Erythroblast (primary cell): ENCODE results near the gene RAD50.

ENCODE experiments used
- DNase-seq, 2 experiments: peaks; one replicate each; lab custom pipeline; 2025; lab: John Stamatoyannopoulos, UW
- GATA1 ChIP-seq: IDR thresholded peaks from 2 replicates; pipeline ENCODE4 v1.6.1; 2011; ENCODE audit warnings: low read depth, mild to moderate bottlenecking, control low read depth, low read length, moderate library complexity
- POLR2A ChIP-seq: IDR thresholded peaks from 2 replicates; pipeline ENCODE4 v1.6.1; 2011; ENCODE audit warnings: mild to moderate bottlenecking, low read length

Gene RAD50

GRCh38 chr5:132655821-132656773 is 99.3 kb downstream of the RAD50 start:
- TF ChIP-seq GATA1 (peak; percentile 30), POLR2A (no peak)
- DNase-seq: peak; percentile 78 to 80

GRCh38 chr5:132656774-132657355 is 100.1 kb downstream of the RAD50 start:
- TF ChIP-seq POLR2A (no peak), GATA1 (no peak)
- no peak for DNase-seq

- no peak for TF ChIP-seq GATA1
- no peak for TF ChIP-seq POLR2A
- DNase-seq: no peak
Observed at GRCh38 chr5:132657676-132658380, 101.1 kb downstream of the RAD50 start, which contains the start of gene IL13. Gene IL13, plus strand, starts transcription at chr5:132658173. Its CDS starts 14 bp downstream, at chr5:132658187.

- peak in 1 of 2 experiments; percentile 21 for DNase-seq
- TF ChIP-seq POLR2A (no peak), GATA1 (no peak)
Observed at GRCh38 chr5:132658381-132659302, 101.9 kb downstream of the RAD50 start.

GRCh38 chr5:132659598-132660493 is 103.1 kb downstream of the RAD50 start:
- no peak for DNase-seq
- TF ChIP-seq GATA1 (no peak), POLR2A (no peak)

GRCh38 chr5:132661231-132662003 is 104.6 kb downstream of the RAD50 start:
- TF ChIP-seq POLR2A (no peak), GATA1 (no peak)
- DNase-seq: peak; percentile 54 to 55

GRCh38 chr5:132662004-132662401 is 105.2 kb downstream of the RAD50 start:
- no peak for DNase-seq
- TF ChIP-seq POLR2A (no peak), GATA1 (no peak)

- TF ChIP-seq GATA1 (no peak), POLR2A (no peak)
- DNase-seq: peak; percentile 56 to 68
Observed at GRCh38 chr5:132662925-132663770, 106.4 kb downstream of the RAD50 start.

- peak; percentile 74 to 85 for DNase-seq
- no peak for TF ChIP-seq GATA1
- TF ChIP-seq POLR2A: no peak
Observed at GRCh38 chr5:132663771-132664695, 107.3 kb downstream of the RAD50 start.

GRCh38 chr5:132664696-132665209 is 108.0 kb downstream of the RAD50 start:
- TF ChIP-seq POLR2A (no peak), GATA1 (no peak)
- DNase-seq: no peak
